Cardiac septum (tissue), 1 donor: ENCODE results near the gene ATP11C. TPM values are rescaled to one million over a fixed set of nuclear protein-coding genes. Genes with fewer than 3 reads are reported as not detected.

Experiments used
- DNase-seq: peaks from one replicate; pipeline ENCODE4 v3.0.0-alpha.2; 2020; ENCODE audit warnings: low spot score
- intact Hi-C: fragments of 100-400 bp; cut with DNase I; formaldehyde crosslinking; loops from one replicate; pipeline ENCODE4 v1.14.0; 2022
- total RNA-seq: library from RNA; stranded (reverse); fragmentation: NEBNext Ultra II Directional; extraction: Animal tissue kit (Norgen Biotek cat#: 25700); gene quantifications from one replicate; pipeline ENCODE4 v1.2.1, GENCODE V29; 2021
- donor health status: DM: no; HTN: no; CAD: no.

The ATP11C gene
- total RNA-seq, 1 donor from 2014 or later, result 5.8 TPM

DNA sequence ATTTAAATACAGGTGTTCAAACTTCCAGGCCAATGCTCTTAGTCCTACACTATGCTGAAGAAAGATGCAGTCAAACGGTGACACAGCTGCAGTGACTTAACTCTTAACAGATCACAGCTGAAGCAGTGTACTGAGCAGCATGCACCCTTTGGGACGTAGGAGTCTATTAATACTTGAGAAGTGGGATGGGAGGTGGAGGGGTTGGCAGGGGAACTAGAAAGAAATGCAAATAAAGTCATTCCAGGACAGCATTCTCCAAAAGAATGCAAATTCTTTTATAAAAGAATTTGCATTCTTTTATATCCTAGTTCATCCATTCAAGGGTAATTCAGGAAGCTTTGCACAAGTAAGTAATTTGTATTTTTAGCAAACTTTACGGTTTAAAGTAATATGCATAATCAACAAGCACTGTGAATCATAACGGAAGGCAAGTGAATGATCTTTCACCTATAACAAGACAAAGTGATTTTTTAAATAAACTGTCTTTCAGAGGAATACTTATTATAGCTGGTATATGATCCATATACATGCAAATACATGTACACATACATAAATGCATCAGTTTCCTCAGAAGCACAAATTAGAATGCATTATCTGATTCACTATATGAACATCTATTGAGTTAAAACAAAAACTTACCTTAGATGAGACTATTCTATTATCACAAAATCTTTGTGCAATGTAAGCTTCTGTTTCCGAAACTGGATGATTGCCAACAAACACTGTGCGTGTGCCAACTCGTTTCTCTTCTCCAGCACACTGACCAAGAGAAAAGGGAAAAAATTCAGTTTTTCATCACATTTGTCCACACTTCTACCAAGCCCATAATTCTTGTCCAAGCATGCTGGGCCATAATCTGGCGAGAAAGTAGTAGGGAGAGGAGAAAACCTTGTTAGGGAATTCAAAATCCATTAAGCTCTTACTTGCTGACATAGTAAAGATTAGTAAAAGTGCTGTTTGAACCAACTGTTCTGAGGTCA is 106.5 kb downstream of the ATP11C start:
- no peak for DNase-seq
- intact Hi-C loops, result no loop called here

GRCh38 chrX:139825618-139826017 is 107.2 kb downstream of the ATP11C start:
- intact Hi-C loops, result no loop called here
- no peak for DNase-seq

GRCh38 chrX:139823806-139824205 is 109.0 kb downstream of the ATP11C start:
- DNase-seq, result no peak
- intact Hi-C loops, result no loop called here

DNA sequence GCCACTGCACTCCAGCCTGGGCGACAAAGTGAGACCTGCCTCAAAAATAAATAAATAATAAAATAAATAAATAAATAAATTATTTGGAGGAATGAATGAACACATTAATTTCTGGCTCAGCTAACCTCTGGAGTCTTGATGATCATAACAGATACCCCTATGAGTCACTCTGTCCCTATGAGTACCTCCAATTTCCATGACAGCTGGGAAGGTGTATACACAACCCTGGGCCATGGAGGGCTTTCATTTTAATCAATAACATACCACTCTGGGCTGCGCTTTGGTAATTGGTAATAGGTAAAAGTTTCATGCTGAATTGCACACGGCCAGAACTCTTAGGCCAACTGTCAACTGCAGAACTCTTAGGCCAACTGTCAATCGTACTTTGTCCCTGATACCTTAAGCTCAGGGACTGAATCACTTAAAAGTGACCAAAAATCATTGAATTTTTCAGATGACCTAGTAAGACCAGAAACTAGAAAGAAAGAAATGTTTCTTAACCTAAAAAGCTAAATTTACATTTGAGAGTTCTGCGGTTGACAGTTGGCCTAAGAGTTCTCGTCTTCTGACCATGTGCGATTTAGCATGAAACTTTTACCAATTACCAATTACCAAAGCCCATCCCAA is 112.4 kb downstream of the ATP11C start:
- intact Hi-C loops, result no loop called here
- no peak for DNase-seq

GRCh38 chrX:139816204-139816603 is 116.6 kb downstream of the ATP11C start:
- no peak for DNase-seq
- intact Hi-C loops, result no loop called here

- intact Hi-C loops, result no loop called here
- DNase-seq, result no peak
Measured at GRCh38 chrX:139815771-139816170, 117.1 kb downstream of the ATP11C start.

- intact Hi-C loops, result no loop called here
- no peak for DNase-seq
Measured at GRCh38 chrX:139811942-139812629, 120.8 kb downstream of the ATP11C start.

DNA sequence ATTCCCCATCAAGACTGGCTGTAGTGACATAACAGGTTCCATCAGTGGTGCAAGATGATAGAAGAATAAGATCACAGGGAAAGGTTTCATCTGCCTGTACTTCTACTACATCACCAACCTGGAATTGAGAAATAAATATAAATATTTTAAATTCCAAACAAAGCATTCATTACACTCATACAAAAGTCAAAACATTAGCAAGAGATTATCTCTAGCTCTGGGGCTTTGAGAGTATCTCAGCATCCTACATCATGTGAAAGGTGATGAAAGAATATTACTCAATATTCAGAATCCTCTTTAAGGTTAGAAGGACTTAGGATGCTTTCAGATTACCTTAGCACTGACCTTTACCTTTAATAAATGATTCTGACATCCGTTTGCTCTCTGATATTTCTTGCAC is 128.4 kb downstream of the ATP11C start:
- intact Hi-C loops, result no loop called here
- DNase-seq, result no peak

GRCh38 chrX:139803224-139803623 is 129.6 kb downstream of the ATP11C start:
- intact Hi-C loops, result no loop called here
- no peak for DNase-seq

- intact Hi-C loops, result no loop called here
- no peak for DNase-seq
Measured at GRCh38 chrX:139802048-139802447, 130.8 kb downstream of the ATP11C start.

GRCh38 chrX:139801397-139801813 is 131.4 kb downstream of the ATP11C start:
- intact Hi-C loops, result no loop called here
- DNase-seq, result no peak

- intact Hi-C loops, result no loop called here
- DNase-seq, result no peak
Measured at GRCh38 chrX:139798701-139799100, 134.2 kb downstream of the ATP11C start.

DNA sequence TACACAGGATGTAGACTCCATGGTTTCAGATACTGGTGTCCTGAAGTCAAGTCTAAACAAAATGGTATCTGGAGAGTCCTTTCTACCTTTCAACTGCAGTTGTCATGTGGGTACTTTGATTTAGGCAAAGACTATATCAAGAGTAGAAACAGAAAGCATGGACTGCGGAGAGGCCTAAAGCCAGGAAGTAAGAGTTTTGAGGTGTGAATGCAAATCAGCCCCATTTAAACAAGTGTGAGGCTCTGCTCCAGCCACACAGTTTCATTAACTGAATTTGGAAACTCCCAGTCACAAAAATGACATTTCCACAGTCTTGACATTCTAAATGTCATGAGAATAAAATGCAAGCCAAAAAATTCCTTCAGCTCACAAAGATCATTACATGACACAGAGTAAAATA is 137.7 kb downstream of the ATP11C start:
- no peak for DNase-seq
- intact Hi-C loops, result no loop called here

GRCh38 chrX:139787601-139788000 is 145.3 kb downstream of the ATP11C start:
- intact Hi-C loops, result no loop called here
- DNase-seq, result no peak

DNA sequence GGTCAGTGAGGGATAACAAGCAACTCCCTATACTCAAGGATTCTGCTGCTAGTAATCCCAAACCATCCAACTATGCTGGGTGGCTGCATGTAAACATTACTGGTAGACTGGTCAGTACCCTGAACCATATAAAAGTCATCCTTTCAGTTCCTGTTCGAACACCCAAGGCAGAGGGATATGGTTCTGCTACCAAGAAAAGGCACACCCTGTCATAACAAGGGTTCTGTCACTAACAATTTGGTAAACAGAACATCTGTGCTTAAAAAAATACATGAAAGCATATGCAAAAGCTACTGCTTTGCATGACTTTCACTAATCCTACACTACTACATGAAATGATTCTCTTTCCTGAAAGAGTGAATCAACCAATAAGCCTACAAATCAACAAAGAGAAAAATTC is 148.0 kb downstream of the ATP11C start:
- no peak for DNase-seq
- intact Hi-C loops, result no loop called here

DNA sequence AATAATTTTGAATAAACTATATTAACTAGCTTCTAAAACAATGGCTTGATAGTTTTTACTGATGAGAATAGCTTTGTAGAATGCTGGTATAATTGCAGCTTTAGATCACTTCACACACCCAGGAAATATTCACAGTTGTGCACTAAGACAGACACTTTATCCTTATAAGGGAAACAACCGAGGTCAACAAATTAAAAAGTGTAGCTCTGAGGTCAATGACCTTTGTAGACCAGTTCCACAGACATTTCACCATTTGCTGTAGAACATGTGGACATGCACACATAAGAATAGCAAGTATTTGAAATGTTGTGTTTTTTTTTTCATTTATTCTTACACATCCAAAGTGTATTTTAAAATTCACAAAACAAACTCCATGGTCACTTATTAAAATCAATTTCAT is 148.9 kb downstream of the ATP11C start:
- intact Hi-C loops, result no loop called here
- no peak for DNase-seq

DNA sequence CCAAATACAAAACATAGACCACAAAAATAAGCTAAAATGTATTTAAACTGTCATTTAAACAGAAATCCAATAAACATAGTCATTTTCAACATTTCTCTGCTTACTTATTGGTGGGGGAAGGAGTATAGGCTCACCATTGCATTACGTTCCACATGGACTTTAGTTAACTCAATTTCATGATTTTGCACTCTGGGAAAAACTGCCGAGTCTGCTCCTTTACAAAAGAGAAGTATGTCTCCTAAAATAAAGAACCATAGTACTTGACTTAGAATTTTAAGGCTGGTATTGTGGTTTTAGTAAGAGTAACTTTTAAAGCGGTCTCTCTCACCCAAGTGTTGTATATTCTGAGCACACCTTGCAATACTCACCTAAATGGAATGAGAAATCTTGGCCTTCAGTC is 149.8 kb downstream of the ATP11C start:
- DNase-seq, result no peak
- intact Hi-C loops, result no loop called here

GRCh38 chrX:139776599-139776998 is 156.3 kb downstream of the ATP11C start:
- intact Hi-C loops, result no loop called here
- DNase-seq, result no peak

DNA sequence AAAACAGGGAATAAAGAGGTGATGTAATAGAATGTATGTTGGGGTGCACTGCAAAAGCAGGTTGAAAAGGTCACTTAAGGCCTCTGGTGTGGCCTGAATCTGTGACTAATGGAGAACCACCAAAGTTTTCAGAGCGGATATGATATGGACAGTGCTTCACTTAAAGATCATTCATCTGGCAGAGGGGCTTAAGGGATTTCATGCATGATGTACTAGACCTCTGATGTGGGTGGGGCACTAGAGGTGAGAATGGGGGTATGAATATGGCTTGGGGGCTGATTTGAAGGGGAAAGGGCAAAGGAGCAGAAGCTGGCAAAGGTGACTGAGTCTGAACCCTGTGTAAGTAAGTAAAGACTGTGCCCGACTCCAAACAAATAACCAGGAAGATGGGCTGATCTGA is 162.5 kb downstream of the ATP11C start:
- no peak for DNase-seq
- intact Hi-C loops, result no loop called here

DNA sequence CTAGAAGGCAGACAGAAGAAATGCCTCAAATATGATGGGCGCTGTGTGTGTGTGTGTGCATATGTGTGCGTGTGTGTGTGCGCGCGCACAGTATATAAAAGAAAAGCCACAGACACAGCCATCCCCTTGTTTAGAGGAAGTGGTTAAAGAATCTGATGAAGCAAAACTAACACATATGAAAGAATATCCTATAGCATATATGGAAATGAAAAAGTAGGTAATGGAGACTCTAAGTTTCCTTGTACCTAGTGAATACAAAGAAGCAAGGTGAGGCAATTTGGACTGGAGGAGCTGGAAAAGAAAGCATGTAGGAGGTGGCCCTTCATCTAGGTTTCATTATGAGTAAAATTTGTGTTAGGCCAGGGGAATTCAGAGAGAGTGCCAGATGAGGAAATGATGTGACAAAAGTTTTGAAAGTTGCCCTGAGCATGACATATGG is 166.3 kb downstream of the ATP11C start:
- no peak for DNase-seq
- intact Hi-C loops, result no loop called here
